ENCODE measurements around the gene CCDC3.

- TF ChIP-seq POLR2AphosphoS5 (IDR thresholded peaks at IDR 0.05; ENCODE audit: low read depth, low read length) (no peak), TAF1 (IDR thresholded peaks at IDR 0.05; ENCODE audit: borderline replicate concordance, insufficient read depth, low read length) (no peak)
These were observed 1.1 kb downstream of the CCDC3 start for GRCh38 chr10:13000431-13000830.

Data from PFSK-1 (cell line).